GM12874 (cell line): ENCODE data around the gene PRR12.

Experiments
- CTCF ChIP-seq: IDR thresholded peaks from 2 replicates; pipeline ENCODE4 v1.5.1; 2011; ENCODE audit warnings: low read depth, mild to moderate bottlenecking, control low read depth, low read length, moderate library complexity; ENCODE audit not compliant: insufficient read depth

Gene PRR12

GRCh38 chr19:49593233-49594113, 2.5 kb downstream of the PRR12 start:
- no peak for TF ChIP-seq CTCF

- TF ChIP-seq CTCF: no peak
These were observed 3.4 kb downstream of the PRR12 start for GRCh38 chr19:49594157-49594992.

GRCh38 chr19:49594993-49595818, 4.2 kb downstream of the PRR12 start:
- TF ChIP-seq CTCF: no peak

GRCh38 chr19:49595819-49596404, 4.9 kb downstream of the PRR12 start:
- TF ChIP-seq CTCF: no peak

GRCh38 chr19:49596407-49596806, 5.4 kb downstream of the PRR12 start:
- no peak for TF ChIP-seq CTCF

- 0 out of 2 replicates have a peak, but pooled peaks have one; percentile 11 for TF ChIP-seq CTCF
These were observed 6.1 kb downstream of the PRR12 start for GRCh38 chr19:49596954-49597702.
